ENCODE data around the gene TTC3.

TTC3 gene

DNA sequence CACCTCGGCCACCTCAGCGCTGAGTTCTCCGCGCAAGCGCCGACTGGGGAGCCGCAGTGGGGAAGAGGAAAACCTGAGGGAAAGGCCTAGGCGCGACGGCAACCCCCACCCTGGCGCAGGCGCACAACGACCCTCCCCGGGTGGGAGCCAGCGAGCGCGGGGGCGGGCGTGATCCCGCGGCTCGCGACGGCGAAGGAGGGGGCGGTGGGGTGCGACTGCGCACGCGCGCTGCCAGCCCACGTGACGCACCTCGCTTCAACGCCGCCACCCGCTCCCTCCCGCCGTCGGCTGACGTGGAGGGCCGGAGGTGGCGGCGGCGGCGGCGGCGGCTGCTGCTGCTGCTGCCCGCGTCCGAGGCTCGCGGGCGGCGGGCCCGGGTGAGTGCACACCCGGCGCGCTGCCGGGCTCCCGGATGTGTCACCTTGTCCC, at the start of gene TTC3, which contains the start of gene PIGP:
TSS of gene TTC3 (plus strand) at position 267 of the 429 bp plus-strand sequence. CDS start 14,004 bp downstream, outside the sequence.
TSS of gene PIGP (minus strand) at position 84 of the 429 bp plus-strand sequence. CDS start 556 bp downstream, outside the sequence.
- Histone ChIP-seq H3K4me3 (ENCODE audit: severe bottlenecking) (peak within 1 kb of the TSS; percentile 88), H3K27me3 (ENCODE audit: insufficient read depth, poor library complexity, severe bottlenecking) (no peaks in the 10 kb centered on the region), H3K9me3 (ENCODE audit: severe bottlenecking) (no peaks in the 10 kb centered on the region), H3K36me3 (ENCODE audit: low read depth) (peaks cover 17% of the 10 kb centered on the region), H3K27ac (ENCODE audit: poor library complexity, severe bottlenecking) (peak within 1 kb of the TSS; percentile 74), H3K4me1 (ENCODE audit: insufficient read depth, poor library complexity, severe bottlenecking) (no peaks in the 10 kb centered on the region)
- TF ChIP-seq CTCF (IDR thresholded peaks at IDR 0.05; ENCODE audit: poor library complexity, severe bottlenecking): no peak
- peak; percentile 67 for ATAC-seq (ENCODE audit: low read depth)
- DNase-seq (ENCODE audit: low spot score): peak; percentile 90

- H3K27ac ChIP-seq (ENCODE audit: poor library complexity, severe bottlenecking): no peak overlapping the region
- no peaks in the 10 kb centered on the region for H3K9me3 ChIP-seq (ENCODE audit: severe bottlenecking)
- no peaks in the 10 kb centered on the region for H3K36me3 ChIP-seq (ENCODE audit: low read depth)
- no peak overlapping the region for H3K4me3 ChIP-seq (ENCODE audit: severe bottlenecking)
- H3K4me1 ChIP-seq (ENCODE audit: insufficient read depth, poor library complexity, severe bottlenecking): peaks cover 3% of the 10 kb centered on the region
- DNase-seq (ENCODE audit: low spot score): no peak
- no peaks in the 10 kb centered on the region for H3K27me3 ChIP-seq (ENCODE audit: insufficient read depth, poor library complexity, severe bottlenecking)
- no peak for ATAC-seq (ENCODE audit: low read depth)
- TF ChIP-seq CTCF (IDR thresholded peaks at IDR 0.05; ENCODE audit: poor library complexity, severe bottlenecking): no peak
These were observed 46.6 kb upstream of the TTC3 start for GRCh38 chr21:37026499-37026898.

DNA sequence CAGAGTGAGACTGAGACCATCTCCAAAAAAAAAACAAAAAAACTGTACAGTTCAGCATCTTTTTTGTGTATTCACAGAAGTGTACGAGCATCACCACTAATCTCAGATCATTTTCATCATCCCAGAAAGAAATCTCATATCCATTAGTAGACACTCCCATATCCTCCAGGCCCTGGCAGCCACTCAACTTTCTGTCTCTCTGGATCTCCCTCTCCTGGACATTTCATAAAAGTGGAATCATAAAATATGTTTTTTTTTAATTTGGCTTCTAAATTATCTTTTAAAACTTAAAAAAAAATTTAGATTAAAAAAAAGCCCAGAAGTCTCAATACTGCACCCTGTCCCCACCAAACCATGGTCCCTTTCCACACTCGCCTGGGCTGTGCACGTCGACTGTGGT, 44.5 kb upstream of the TTC3 start:
- ATAC-seq (ENCODE audit: low read depth) (no peak), DNase-seq (ENCODE audit: low spot score) (no peak)
- no peak for TF ChIP-seq CTCF (IDR thresholded peaks at IDR 0.05; ENCODE audit: poor library complexity, severe bottlenecking)
- Histone ChIP-seq H3K36me3 (ENCODE audit: low read depth) (no peaks in the 10 kb centered on the region), H3K27ac (ENCODE audit: poor library complexity, severe bottlenecking) (no peak overlapping the region), H3K9me3 (ENCODE audit: severe bottlenecking) (no peaks in the 10 kb centered on the region), H3K4me1 (ENCODE audit: insufficient read depth, poor library complexity, severe bottlenecking) (peaks cover 6% of the 10 kb centered on the region), H3K4me3 (ENCODE audit: severe bottlenecking) (no peak overlapping the region), H3K27me3 (ENCODE audit: insufficient read depth, poor library complexity, severe bottlenecking) (no peaks in the 10 kb centered on the region)

DNA sequence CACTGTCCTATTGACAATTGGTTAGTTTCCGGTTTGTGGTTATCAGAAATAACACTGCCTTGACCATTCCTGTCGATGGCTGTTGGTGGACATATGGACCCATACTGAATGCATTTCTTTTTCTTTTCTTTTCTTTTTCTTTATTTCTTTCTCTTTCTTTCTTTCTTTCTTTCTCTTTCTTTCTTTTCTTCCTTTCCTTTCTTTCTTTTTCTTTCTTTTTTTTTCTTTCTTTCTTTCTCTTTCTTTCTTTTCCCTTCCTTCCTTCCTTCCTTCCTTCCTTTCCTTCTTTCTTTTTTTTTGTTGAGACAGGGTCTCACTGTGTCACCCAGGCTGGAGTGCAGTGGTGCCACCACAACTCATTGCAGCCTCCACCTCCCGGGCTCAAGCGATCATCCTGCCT, 42.2 kb upstream of the TTC3 start:
- H3K4me1 ChIP-seq (ENCODE audit: insufficient read depth, poor library complexity, severe bottlenecking): peaks cover 6% of the 10 kb centered on the region
- no peak for TF ChIP-seq CTCF (IDR thresholded peaks at IDR 0.05; ENCODE audit: poor library complexity, severe bottlenecking)
- H3K27me3 ChIP-seq (ENCODE audit: insufficient read depth, poor library complexity, severe bottlenecking): no peaks in the 10 kb centered on the region

DNA sequence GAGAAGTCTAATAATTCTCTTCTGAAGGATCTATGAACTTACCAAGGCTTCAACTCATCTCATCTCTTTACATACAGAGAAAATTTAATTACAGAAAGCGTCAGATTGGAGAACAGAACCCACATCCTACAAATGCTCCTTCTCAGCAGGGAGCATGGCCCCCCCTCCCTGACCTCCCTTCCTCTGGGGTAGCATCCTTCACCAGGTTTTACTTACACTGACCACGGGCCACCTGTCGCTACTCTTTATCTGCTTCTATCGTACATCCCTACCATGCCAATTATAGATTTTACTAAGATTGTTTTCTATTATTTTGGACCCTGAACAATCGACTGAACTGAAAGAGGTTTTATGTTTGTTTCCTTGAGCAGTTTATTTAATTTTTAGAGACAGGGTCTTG, 40.8 kb upstream of the TTC3 start:
- DNase-seq (ENCODE audit: low spot score) (no peak), ATAC-seq (ENCODE audit: low read depth) (no peak)
- Histone ChIP-seq H3K36me3 (ENCODE audit: low read depth) (no peaks in the 10 kb centered on the region), H3K9me3 (ENCODE audit: severe bottlenecking) (no peaks in the 10 kb centered on the region), H3K4me1 (ENCODE audit: insufficient read depth, poor library complexity, severe bottlenecking) (peaks cover 3% of the 10 kb centered on the region), H3K27me3 (ENCODE audit: insufficient read depth, poor library complexity, severe bottlenecking) (no peaks in the 10 kb centered on the region), H3K4me3 (ENCODE audit: severe bottlenecking) (no peak overlapping the region), H3K27ac (ENCODE audit: poor library complexity, severe bottlenecking) (no peak overlapping the region)
- no peak for TF ChIP-seq CTCF (IDR thresholded peaks at IDR 0.05; ENCODE audit: poor library complexity, severe bottlenecking)

More for the DNA sequence above, 42.2 kb upstream of the TTC3 start:
- Histone ChIP-seq H3K36me3 (ENCODE audit: low read depth) (no peaks in the 10 kb centered on the region), H3K27ac (ENCODE audit: poor library complexity, severe bottlenecking) (no peak overlapping the region), H3K9me3 (ENCODE audit: severe bottlenecking) (no peaks in the 10 kb centered on the region), H3K4me3 (ENCODE audit: severe bottlenecking) (no peak overlapping the region)
- ATAC-seq (ENCODE audit: low read depth): no peak
- DNase-seq (ENCODE audit: low spot score): no peak

All from RWPE2 (cell line).